Neutrophil (primary cell): Measurements from ENCODE around the gene ANTXR1.

ENCODE experiments used
- H3K27ac ChIP-seq: fragments of 200-600 bp; sonication (generic); 2 replicates; pipeline ENCODE4 v1.5.1; 2016; ENCODE audit warnings: mild to moderate bottlenecking, moderate library complexity
- H3K27me3 ChIP-seq: fragments of 200-600 bp; sonication (generic); 2 replicates; pipeline ENCODE4 v1.6.0; 2016; ENCODE audit warnings: mild to moderate bottlenecking
- H3K36me3 ChIP-seq: fragments of 200-600 bp; sonication (generic); 2 replicates; pipeline ENCODE4 v1.5.1; 2017
- H3K4me1 ChIP-seq, 2 experiments: fragments of 200-600 bp in 1 of 2; sonication (generic) in 1 of 2; 1 replicate in 1 of 2; 2 replicates in 1 of 2; pipeline versions ENCODE4 v1.5.1 to v1.6.1; 2013 to 2016; ENCODE audit warnings: low read depth in 1 of 2, low read length in 1 of 2, mild to moderate bottlenecking in 1 of 2, moderate library complexity in 1 of 2; ENCODE audit not compliant: control insufficient read depth in 1 of 2, insufficient read depth in 1 of 2
- H3K4me3 ChIP-seq, 2 experiments: fragments of 200-600 bp in 1 of 2; sonication (generic) in 1 of 2; 1 replicate in 1 of 2; 2 replicates in 1 of 2; pipeline ENCODE4 v1.5.1; 2013 to 2016; ENCODE audit warnings: low read depth in 1 of 2, low read length in 1 of 2, mild to moderate bottlenecking in 1 of 2, moderate library complexity in 1 of 2
- H3K9me3 ChIP-seq: fragments of 200-600 bp; sonication (generic); 2 replicates; pipeline ENCODE4 v1.5.1; 2016
- CTCF ChIP-seq: fragments of 200-600 bp; sonication (generic); IDR thresholded peaks from 2 replicates; pipeline ENCODE4 v1.5.1; 2016; ENCODE audit warnings: antibody characterized with exemption

Gene ANTXR1

GRCh38 chr2:69086466-69086865, 73.5 kb downstream of the ANTXR1 start:
- H3K9me3 ChIP-seq = no peaks in the 10 kb centered on the region
- no peak overlapping the region for H3K4me3 ChIP-seq
- no peak overlapping the region for H3K27ac ChIP-seq
- TF ChIP-seq CTCF = no peak
- H3K4me1 ChIP-seq = no peaks in the 10 kb centered on the region
- H3K36me3 ChIP-seq = no peaks in the 10 kb centered on the region
- no peaks in the 10 kb centered on the region for H3K27me3 ChIP-seq

GRCh38 chr2:69087211-69087911, 74.4 kb downstream of the ANTXR1 start:
- H3K27ac ChIP-seq = no peak overlapping the region
- H3K9me3 ChIP-seq = no peaks in the 10 kb centered on the region
- no peaks in the 10 kb centered on the region for H3K36me3 ChIP-seq
- no peak overlapping the region for H3K4me3 ChIP-seq
- H3K27me3 ChIP-seq = no peaks in the 10 kb centered on the region
- no peak for TF ChIP-seq CTCF
- H3K4me1 ChIP-seq = no peaks in the 10 kb centered on the region

GRCh38 chr2:69087912-69088240, 74.9 kb downstream of the ANTXR1 start:
- no peak overlapping the region for H3K27ac ChIP-seq

GRCh38 chr2:69088466-69088865, 75.5 kb downstream of the ANTXR1 start:
- no peak for TF ChIP-seq CTCF
- Histone ChIP-seq H3K4me3 (no peak overlapping the region), H3K9me3 (no peaks in the 10 kb centered on the region), H3K4me1 (no peaks in the 10 kb centered on the region), H3K36me3 (no peaks in the 10 kb centered on the region), H3K27ac (no peak overlapping the region), H3K27me3 (no peaks in the 10 kb centered on the region)

More at GRCh38 chr2:69087912-69088240, 74.9 kb downstream of the ANTXR1 start:
- Histone ChIP-seq H3K4me3 (no peak overlapping the region), H3K27me3 (no peaks in the 10 kb centered on the region), H3K4me1 (no peaks in the 10 kb centered on the region), H3K36me3 (no peaks in the 10 kb centered on the region), H3K9me3 (no peaks in the 10 kb centered on the region)
- no peak for TF ChIP-seq CTCF

GRCh38 chr2:69089266-69089665, 76.3 kb downstream of the ANTXR1 start:
- Histone ChIP-seq H3K4me3 (no peak overlapping the region), H3K36me3 (no peaks in the 10 kb centered on the region), H3K27me3 (no peaks in the 10 kb centered on the region), H3K9me3 (no peaks in the 10 kb centered on the region), H3K4me1 (no peaks in the 10 kb centered on the region), H3K27ac (no peak overlapping the region)
- no peak for TF ChIP-seq CTCF

GRCh38 chr2:69089998-69090397, 77.0 kb downstream of the ANTXR1 start:
- no peaks in the 10 kb centered on the region for H3K27me3 ChIP-seq
- H3K36me3 ChIP-seq = no peaks in the 10 kb centered on the region
- no peak overlapping the region for H3K27ac ChIP-seq
- H3K4me3 ChIP-seq = no peak overlapping the region
- no peaks in the 10 kb centered on the region for H3K9me3 ChIP-seq
- no peaks in the 10 kb centered on the region for H3K4me1 ChIP-seq
- no peak for TF ChIP-seq CTCF
